GM21528 (cell line): ENCODE results near the gene HDLBP.

Experiments used
- ATAC-seq: cut with Tn5 transposase; IDR thresholded peaks from one replicate; pipeline ENCODE4 v1.9.1; 2021; ENCODE audit warnings: mild to moderate bottlenecking, moderate library complexity; ENCODE audit not compliant: unreplicated experiment, low FRiP score

Gene HDLBP

GRCh38 chr2:241218131-241219029 lies 97.1 kb downstream of the HDLBP start:
- no peak for ATAC-seq

GRCh38 chr2:241217320-241218031 lies 98.0 kb downstream of the HDLBP start:
- no peak for ATAC-seq

- no peak for ATAC-seq
Observed at GRCh38 chr2:241216211-241216761, 99.2 kb downstream of the HDLBP start.

- no peak for ATAC-seq
Observed at GRCh38 chr2:241215421-241215820, 100.1 kb downstream of the HDLBP start.

- no peak for ATAC-seq
Observed at GRCh38 chr2:241214766-241215165, 100.7 kb downstream of the HDLBP start.

GRCh38 chr2:241214209-241214608 lies 101.3 kb downstream of the HDLBP start:
- no peak for ATAC-seq

- no peak for ATAC-seq
Observed at GRCh38 chr2:241213567-241213966, 101.9 kb downstream of the HDLBP start.

- no peak for ATAC-seq
Observed at GRCh38 chr2:241213041-241213440, 102.4 kb downstream of the HDLBP start.

GRCh38 chr2:241211276-241211675 lies 104.2 kb downstream of the HDLBP start:
- ATAC-seq: no peak

GRCh38 chr2:241209271-241209670 lies 106.2 kb downstream of the HDLBP start:
- no peak for ATAC-seq

- ATAC-seq: no peak
Observed at GRCh38 chr2:241208058-241208457, 107.4 kb downstream of the HDLBP start.

- no peak for ATAC-seq
Observed at GRCh38 chr2:241207641-241208040, 107.8 kb downstream of the HDLBP start.

- ATAC-seq: no peak
Observed at GRCh38 chr2:241207151-241207550, 108.3 kb downstream of the HDLBP start.

- ATAC-seq: no peak
Observed at GRCh38 chr2:241205086-241205485, 110.4 kb downstream of the HDLBP start.

- no peak for ATAC-seq
Observed at GRCh38 chr2:241204490-241204889, 111.0 kb downstream of the HDLBP start.

GRCh38 chr2:241204010-241204384 lies 111.5 kb downstream of the HDLBP start:
- no peak for ATAC-seq

GRCh38 chr2:241203218-241204009 lies 112.1 kb downstream of the HDLBP start:
- ATAC-seq: no peak

- ATAC-seq: no peak
Observed at GRCh38 chr2:241202681-241203080, 112.8 kb downstream of the HDLBP start.

GRCh38 chr2:241202268-241202585 lies 113.2 kb downstream of the HDLBP start:
- ATAC-seq: no peak

- no peak for ATAC-seq
Observed at GRCh38 chr2:241201445-241202267, 113.8 kb downstream of the HDLBP start.
